GM21619 (cell line): ENCODE data around the gene PLPP4.

Experiments
- ATAC-seq: cut with Tn5 transposase; IDR thresholded peaks from one replicate; pipeline ENCODE4 v1.9.1; 2021; ENCODE audit not compliant: unreplicated experiment

The PLPP4 gene

GRCh38 chr10:120607016-120607709 lies 150.1 kb downstream of the PLPP4 start:
- ATAC-seq, result peak; percentile 20

GRCh38 chr10:120607710-120608703 lies 151.0 kb downstream of the PLPP4 start:
- ATAC-seq, result peak; percentile 43

GRCh38 chr10:120609006-120609405 lies 152.0 kb downstream of the PLPP4 start:
- no peak for ATAC-seq

GRCh38 chr10:120610791-120611190 lies 153.8 kb downstream of the PLPP4 start:
- ATAC-seq, result no peak

- ATAC-seq, result no peak
These were observed 155.7 kb downstream of the PLPP4 start for GRCh38 chr10:120612756-120613155.

- no peak for ATAC-seq
These were observed 156.2 kb downstream of the PLPP4 start for GRCh38 chr10:120613180-120613579.

- ATAC-seq, result no peak
These were observed 157.7 kb downstream of the PLPP4 start for GRCh38 chr10:120614680-120615079.

- no peak for ATAC-seq
These were observed 159.4 kb downstream of the PLPP4 start for GRCh38 chr10:120616311-120616911.

GRCh38 chr10:120628197-120628596 lies 171.2 kb downstream of the PLPP4 start:
- ATAC-seq, result no peak

- ATAC-seq, result no peak
These were observed 173.2 kb downstream of the PLPP4 start for GRCh38 chr10:120630266-120630665.

GRCh38 chr10:120632047-120632446 lies 175.0 kb downstream of the PLPP4 start:
- ATAC-seq, result no peak

- no peak for ATAC-seq
These were observed 175.9 kb downstream of the PLPP4 start for GRCh38 chr10:120632942-120633341.

GRCh38 chr10:120634659-120635058 lies 177.6 kb downstream of the PLPP4 start:
- ATAC-seq, result no peak
